GM12878 (cell line): ENCODE measurements around the gene TDRD10.

Experiments
- CTCF ChIP-seq, 3 experiments: IDR thresholded peaks in 2 of 3; conservative IDR thresholded peaks in 1 of 3; 2 replicates each; pipeline ENCODE4 v1.5.1; 2011; ENCODE audit warnings: low read depth in 3 of 3, low read length in 3 of 3, mild to moderate bottlenecking in 3 of 3, control low read depth in 2 of 3, moderate library complexity in 2 of 3, inconsistent platforms in 1 of 3, mixed read lengths in 1 of 3; ENCODE audit not compliant: control insufficient read depth in 2 of 3, insufficient read depth in 1 of 3; ENCODE audit errors: extremely low read depth in 1 of 3
- MTA3 ChIP-seq: IDR thresholded peaks from 2 replicates; pipeline ENCODE4 v1.6.1; 2012; ENCODE audit warnings: low read length, inconsistent platforms, borderline replicate concordance
- ZNF207 ChIP-seq: fragments of 450-650 bp; IDR thresholded peaks from 2 replicates; pipeline ENCODE4 v1.6.1; 2014; ENCODE audit warnings: antibody characterized with exemption, mild to moderate bottlenecking, borderline replicate concordance

- TF ChIP-seq CTCF (IDR thresholded peaks at IDR 0.05 in 2 of 3, conservative IDR thresholded peaks at IDR 0.05 in 1 of 3; ENCODE audit: control insufficient read depth in 2 of 3, extremely low read depth in 1 of 3, insufficient read depth in 1 of 3, low read depth in 3 of 3, low read length in 3 of 3) (no peak), MTA3 (no peak), ZNF207 (no peak)
These were observed 38.5 kb upstream of the TDRD10 start for GRCh38 chr1:154463512-154463990.
